ENCODE data around the gene TENT5C.

Gene TENT5C

GRCh38 chr1:117657949-117658660 lies 52.3 kb downstream of the TENT5C start:
- no peak for DNase-seq (ENCODE audit: low read depth)

- DNase-seq (ENCODE audit: low read depth): no peak
These were observed 52.8 kb downstream of the TENT5C start for GRCh38 chr1:117658676-117659075.

GRCh38 chr1:117659550-117660270 lies 53.9 kb downstream of the TENT5C start:
- DNase-seq (ENCODE audit: low read depth): no peak

- no peak for DNase-seq (ENCODE audit: low read depth)
These were observed 54.6 kb downstream of the TENT5C start for GRCh38 chr1:117660271-117660965.

GRCh38 chr1:117661027-117661426 lies 55.2 kb downstream of the TENT5C start:
- no peak for DNase-seq (ENCODE audit: low read depth)

- DNase-seq (ENCODE audit: low read depth): no peak
These were observed 56.8 kb downstream of the TENT5C start for GRCh38 chr1:117662667-117663066.

- DNase-seq (ENCODE audit: low read depth): no peak
These were observed 57.5 kb downstream of the TENT5C start for GRCh38 chr1:117663156-117663902.

GRCh38 chr1:117664314-117664713 lies 58.5 kb downstream of the TENT5C start:
- no peak for DNase-seq (ENCODE audit: low read depth)

- no peak for DNase-seq (ENCODE audit: low read depth)
These were observed 59.9 kb downstream of the TENT5C start for GRCh38 chr1:117665556-117666270.

GRCh38 chr1:117669572-117669971 lies 63.7 kb downstream of the TENT5C start:
- DNase-seq (ENCODE audit: low read depth): no peak

- no peak for DNase-seq (ENCODE audit: low read depth)
These were observed 65.3 kb downstream of the TENT5C start for GRCh38 chr1:117670976-117671780.

GRCh38 chr1:117671781-117672501 lies 66.1 kb downstream of the TENT5C start:
- DNase-seq (ENCODE audit: low read depth): no peak

GRCh38 chr1:117672756-117673155 lies 66.9 kb downstream of the TENT5C start:
- no peak for DNase-seq (ENCODE audit: low read depth)

GRCh38 chr1:117673405-117673804 lies 67.6 kb downstream of the TENT5C start:
- peak; percentile 57 for DNase-seq (ENCODE audit: low read depth)

GRCh38 chr1:117674521-117675400 lies 68.9 kb downstream of the TENT5C start:
- peak; percentile 75 for DNase-seq (ENCODE audit: low read depth)

GRCh38 chr1:117675907-117676430 lies 70.1 kb downstream of the TENT5C start:
- DNase-seq (ENCODE audit: low read depth): no peak

GRCh38 chr1:117676615-117677130 lies 70.8 kb downstream of the TENT5C start:
- DNase-seq (ENCODE audit: low read depth): no peak
